NCI-H2029 treated with DMSO at 0.1 percent for 48 hours (cell line): ENCODE data around the gene RBM4.
"Not testable (repeated sequence)": the region's sequence is repeated elsewhere in the genome, so short reads cannot be mapped to it uniquely, and the experiment has no call there.

Source experiments
- DNase-seq: peaks from one replicate; lab custom pipeline; 2025; lab: John Stamatoyannopoulos, UW

Gene RBM4, protein sequence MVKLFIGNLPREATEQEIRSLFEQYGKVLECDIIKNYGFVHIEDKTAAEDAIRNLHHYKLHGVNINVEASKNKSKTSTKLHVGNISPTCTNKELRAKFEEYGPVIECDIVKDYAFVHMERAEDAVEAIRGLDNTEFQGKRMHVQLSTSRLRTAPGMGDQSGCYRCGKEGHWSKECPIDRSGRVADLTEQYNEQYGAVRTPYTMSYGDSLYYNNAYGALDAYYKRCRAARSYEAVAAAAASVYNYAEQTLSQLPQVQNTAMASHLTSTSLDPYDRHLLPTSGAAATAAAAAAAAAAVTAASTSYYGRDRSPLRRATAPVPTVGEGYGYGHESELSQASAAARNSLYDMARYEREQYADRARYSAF

DNA sequence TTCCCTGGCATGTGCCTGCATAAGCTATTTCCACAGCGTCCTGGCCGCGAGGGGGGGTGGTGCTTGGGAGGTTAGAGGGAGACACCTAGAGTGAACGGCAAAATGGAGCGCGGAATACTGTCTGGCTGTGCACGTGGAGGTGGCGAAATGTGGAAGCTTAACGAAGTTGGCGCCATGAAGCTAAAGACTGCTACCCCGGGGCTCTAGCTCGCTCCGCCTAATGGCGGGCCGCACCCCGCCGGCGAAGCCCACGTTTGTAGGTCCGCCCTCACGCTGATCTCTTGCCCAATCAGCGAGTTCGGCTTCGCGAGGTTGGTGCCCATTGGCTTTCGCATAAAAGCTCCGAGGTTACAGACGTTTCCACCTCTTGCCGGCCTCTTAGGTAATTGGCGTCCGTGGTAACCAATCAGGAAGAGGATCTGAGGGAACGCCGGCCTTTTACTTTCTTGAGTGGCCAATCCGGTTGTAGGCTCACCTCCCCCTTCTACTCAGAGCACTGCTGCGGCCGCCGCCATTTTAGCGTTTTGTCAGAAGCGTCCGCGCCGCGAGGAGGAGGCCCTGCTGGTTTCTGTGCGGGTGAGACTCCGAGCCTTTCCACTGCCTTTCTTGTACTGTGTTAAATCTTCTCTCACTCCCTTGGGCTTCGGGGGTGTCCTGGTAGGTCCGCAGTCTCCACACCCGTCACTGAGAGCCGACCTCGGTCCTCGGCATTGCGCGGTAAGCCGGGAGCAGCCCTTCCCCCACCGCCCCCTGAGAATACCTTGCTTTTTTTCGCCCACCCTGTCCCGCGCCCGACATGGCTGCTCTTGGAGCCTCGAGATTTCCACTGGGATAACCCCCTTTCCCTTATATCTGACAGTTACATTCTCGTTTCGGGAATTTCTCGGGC, at the start of gene RBM4:
RBM4 (plus strand) TSS at position 527 of the 889 bp plus-strand sequence. CDS start 1,009 bp downstream, outside the sequence.
- DNase-seq, result peak; percentile 98

DNA sequence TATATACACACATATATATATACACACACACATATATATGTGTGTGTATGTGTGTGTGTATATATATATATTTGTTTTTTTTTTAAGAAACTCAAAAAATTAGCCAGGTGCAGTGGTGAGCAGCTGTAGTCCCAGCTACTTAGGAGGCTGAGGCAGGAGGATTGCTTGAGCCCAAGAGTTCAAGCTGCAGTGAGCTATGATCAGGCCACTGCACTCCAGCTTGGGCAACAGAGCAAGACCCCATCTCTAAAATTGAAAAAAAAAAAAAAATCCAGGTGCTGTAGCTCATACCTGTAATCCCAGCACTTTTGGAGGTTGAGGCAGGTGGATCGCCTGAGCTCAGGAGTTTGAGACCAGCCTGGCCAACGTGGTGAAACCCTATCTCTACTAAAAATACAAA, 49.2 kb upstream of the RBM4 start:
- DNase-seq, result not testable (repeated sequence)

DNA sequence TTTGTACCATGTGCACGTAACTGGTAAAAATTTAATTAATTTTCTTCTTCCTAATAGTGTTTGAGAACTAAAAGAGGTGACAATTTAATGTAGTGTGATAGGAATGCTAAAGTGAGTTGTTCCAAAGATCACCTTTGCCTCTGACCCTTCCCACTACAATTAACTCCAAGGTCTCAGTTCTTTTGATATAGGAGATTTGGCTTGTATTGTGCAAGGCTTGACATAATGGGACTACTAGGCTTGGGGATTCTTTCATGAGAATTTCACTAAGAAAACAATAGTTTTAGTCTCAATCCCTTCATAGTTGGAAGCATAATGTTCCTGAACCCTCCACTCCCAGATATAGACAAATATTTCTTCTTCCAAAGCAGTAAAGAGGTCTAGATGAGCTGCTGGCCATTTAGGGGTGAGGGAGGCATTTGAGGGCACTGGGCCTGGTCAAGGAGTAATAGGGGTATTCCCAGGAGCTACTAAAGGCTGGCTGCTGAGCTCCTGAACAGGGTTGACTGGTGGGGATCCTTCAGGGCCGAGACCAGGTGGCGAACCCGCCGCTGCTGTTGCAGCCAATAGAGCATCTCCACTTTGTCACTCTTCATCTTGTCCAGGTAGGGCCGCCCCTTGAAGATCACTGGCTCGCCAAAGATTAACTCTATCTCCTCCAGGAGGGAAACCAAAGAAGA, 48.4 kb upstream of the RBM4 start:
- no peak for DNase-seq

DNA sequence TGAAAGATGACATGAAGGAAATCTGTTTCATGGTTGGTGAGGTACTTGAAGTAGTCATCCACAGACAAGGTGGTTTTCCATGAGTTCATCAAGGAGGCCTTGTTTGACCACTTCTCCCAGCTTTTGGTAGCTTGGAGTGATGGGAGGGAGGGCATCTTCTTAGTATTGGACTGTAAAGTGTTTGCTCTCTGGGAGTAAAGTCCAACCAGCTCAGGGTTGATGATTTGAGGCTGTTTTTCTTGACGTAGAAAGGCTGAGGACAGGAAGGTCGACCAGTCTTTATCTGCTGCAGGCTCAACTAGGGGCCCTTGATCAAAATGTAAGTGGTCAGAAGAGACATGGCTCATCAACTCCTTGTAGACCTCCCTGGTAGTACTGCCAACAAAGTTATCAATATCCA, 47.3 kb upstream of the RBM4 start:
- DNase-seq, result no peak

DNA sequence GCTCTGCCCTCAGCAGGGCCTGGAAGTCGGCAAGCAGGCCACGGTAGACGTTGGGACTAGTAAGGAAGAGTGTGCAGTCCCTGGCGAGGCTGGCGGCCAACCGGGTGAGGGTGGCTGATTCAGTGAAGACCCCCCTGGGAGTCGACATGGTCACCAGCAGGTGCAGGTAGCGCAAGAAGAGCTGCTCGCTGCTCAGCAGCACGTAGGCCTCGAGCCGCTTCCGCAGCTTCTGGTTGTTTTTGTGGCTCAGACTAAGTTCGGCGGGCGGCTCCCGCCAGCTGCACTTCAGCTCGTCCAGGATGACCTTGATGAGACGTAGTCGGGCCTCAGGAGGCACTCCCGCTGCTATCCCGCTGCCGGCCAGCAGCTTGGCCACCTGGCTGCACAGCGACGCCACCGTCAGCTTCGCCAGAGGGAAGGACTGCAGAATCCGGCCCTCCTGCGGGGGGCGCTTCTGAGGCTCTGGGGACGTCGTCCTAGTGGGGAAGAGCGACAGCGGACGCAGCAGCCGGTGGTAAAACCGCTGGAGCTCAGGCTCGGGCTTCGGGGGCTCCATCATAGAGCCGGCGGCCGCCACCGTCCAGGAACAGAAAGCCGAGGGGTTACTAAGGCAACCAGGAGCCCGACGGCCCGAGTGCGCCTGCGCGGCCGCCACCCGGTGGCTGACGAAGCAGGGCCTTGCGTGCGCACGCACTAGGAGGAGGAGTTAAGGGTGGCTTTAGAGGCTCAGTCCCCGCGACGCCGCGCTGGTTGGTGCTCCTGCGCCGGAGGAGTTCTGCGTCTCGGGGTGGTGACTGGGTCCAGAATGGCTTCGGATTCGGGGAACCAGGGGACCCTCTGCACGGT, 45.8 kb upstream of the RBM4 start, which contains the start of the genes CCDC87 and CCS:
CCDC87 (minus strand) TSS at position 607 of the 846 bp plus-strand sequence; CDS start at position 559, 48 bp downstream.
CCS (plus strand) TSS at position 729 of the 846 bp plus-strand sequence; CDS start at position 806, 77 bp downstream.
- peak; percentile 86 for DNase-seq

DNA sequence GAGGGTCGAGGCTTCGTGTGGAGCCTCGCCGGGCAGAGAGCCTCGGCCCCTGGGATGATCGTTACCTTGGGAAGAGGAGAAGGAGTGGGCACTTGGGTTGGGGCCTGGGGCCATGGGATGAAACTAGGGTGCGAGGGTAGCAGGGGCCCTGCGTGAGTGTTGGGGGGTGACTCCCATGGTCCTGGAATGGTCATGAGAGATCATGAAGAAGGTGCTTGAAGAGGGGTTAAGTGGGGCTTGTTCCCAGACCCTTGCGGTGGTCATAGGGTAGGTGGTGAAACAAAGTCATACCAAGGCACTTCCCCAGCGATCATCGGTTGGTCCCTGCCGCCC, 45.2 kb upstream of the RBM4 start:
- no peak for DNase-seq

DNA sequence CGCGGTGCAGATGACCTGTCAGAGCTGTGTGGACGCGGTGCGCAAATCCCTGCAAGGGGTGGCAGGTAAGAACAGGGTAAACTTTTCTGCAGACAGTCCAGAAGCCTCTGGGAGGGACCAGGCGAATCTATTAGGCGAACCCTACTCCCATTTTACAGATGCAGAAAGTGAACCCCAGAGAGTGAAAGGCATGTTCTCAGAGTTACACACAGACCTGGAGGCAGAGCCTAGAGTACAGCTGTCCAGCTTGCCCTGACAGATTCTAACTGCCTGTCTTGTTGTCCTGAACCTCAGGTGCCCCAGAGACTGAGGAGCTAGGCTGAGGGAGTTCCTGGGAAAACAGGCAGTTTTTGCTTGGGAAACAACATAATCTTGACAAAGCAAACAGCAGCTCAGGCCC, 44.9 kb upstream of the RBM4 start:
- no peak for DNase-seq

DNA sequence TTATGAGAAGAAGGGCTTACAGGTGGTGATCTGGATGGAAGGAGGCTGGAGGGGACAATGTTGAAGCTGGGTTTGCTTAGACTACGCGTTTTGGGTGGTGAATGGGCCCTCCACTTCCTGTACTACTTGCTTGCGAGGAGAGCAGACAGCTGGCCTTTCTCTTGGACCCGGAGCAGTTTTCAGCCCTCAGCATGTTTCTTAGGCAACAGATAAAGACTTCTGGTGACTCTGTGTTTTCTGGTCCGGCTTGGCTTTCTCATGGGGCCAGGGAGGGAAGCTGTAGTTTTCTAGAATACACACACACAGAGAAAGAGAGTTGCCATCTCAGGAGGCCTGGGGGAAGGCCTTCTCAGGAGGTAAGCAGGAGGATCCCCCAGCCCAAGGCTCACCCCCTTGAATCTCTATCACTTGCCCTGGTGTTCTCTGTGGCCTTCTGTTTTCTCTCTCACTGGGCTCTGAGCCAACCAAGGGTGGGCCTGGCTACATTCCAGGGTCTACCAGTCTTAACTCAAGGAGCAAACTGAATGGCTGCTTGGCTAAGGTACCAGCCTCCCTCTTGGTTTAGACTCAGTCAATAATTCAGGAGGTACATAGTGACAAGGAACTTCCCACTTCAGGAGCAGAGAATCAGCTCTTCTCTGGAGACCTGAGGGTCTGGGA, 43.1 kb upstream of the RBM4 start:
- DNase-seq, result peak; percentile 70

DNA sequence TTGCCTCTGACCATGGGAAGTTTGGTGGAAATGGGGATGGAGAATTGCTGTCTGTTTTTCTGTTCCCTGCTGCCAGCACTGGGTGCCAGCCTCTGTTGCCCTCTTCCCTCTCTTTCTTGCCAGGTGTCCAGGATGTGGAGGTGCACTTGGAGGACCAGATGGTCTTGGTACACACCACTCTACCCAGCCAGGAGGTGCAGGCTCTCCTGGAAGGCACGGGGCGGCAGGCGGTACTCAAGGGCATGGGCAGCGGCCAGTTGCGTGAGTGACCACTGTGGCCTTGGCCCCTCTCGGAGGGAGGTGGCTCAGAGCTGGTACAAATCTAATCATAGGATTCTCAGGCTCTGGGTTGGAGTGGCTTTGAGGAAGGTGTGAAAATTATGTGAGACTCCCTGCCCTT, 39.5 kb upstream of the RBM4 start:
- DNase-seq, result no peak

DNA sequence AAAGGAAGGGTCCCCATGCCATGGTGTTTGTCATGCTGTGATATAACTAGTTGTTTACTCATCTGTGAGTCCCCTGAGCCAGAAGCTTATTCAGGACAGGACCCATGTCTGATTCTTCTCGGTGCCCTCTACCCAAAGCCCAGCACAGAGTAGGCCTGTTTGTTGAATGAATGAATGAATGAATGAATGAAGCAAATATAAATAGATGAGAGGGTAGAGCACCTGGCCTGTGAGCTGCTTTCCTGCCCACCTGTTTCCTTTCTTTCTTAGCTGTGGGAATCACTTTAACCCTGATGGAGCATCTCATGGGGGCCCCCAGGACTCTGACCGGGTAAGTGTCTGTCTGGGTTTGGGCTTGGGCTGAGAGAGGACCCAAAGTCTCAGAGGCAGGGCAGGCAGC, 38.3 kb upstream of the RBM4 start:
- no peak for DNase-seq

DNA sequence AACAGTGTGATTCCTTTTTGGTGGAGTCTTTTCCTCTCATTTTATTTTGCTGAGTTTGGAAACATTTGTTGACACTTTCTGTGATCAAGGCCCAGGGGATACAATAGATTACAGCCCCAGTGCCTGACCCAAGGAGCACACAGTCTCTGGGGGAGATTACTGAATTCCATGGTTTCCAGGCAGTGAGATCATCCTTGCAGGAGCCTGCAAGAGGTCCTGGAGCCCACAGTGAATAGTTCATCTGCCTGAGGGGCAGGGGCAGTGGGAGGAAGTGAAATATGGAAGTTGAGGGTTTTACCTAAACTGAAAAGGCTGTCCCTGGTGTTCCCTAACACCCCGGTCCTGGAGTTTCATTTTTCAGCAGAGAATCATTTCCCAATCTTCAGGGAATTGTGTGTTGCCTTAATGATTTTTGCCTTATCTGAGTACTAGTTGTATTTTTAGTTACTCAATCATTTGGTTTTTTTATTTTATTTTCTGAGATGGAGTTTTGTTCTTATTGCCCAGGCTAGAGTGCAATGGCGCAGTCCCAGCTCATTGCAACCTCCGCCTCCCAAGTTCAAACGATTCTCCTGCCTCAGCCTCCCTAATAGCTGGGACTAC, 37.8 kb upstream of the RBM4 start:
- no peak for DNase-seq

DNA sequence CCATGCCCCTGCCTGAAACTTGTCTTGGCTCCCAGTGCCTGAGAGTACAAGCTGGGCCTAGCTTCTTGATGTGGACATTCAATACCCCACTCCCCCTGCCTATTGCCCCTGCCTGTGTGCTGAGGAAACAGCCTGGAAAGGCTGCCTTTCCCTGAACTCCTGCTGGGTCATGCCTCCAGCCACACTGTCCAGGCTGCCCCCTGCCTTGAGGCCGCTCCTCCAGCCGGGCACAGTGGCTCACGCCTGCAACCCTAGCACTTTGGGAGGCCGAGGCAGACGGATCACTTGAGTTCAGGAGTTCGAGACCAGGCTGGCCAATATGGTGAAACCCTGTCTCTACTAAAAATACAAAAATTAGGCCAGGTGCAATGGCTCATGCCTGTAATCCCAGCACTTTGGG, 35.4 kb upstream of the RBM4 start:
- no peak for DNase-seq

DNA sequence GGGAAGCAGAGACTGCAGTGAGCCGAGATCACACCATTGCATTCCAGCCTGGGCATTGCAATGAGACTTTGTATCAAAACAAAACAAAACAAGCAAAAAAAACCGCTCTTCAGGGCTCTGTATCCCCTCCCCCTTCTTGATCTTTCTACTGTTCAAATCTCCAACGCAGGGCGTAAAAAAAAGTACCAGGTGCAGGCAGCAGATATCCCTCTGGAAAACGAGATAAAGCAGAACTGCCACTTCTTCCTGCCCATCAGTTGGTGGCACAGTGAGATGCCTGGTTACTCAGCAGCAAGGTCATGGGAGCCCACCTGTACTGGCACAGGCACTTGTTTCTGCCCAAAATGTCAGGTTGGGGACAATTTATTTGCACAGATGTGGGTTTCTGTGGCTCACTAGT, 34.3 kb upstream of the RBM4 start:
- no peak for DNase-seq

DNA sequence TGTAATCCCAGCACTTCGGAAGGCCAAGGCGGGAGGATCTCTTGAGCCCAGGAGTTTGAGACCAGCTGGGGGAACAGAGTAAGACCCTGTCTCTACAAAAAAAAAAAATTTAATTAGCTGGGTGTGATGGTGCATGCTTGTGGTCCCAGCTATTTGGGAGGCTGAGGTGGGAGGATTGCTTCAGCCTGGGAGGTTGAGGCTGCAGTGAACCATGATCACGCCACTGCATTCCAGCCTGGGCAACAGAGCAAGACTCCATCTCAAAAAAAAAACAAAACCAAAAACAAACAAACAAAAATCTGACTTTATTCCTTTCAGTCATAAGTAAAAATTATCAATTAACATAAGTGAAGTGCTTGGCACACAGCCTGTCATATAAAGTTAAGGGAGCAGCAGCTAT, 31.9 kb upstream of the RBM4 start:
- not testable (repeated sequence) for DNase-seq

DNA sequence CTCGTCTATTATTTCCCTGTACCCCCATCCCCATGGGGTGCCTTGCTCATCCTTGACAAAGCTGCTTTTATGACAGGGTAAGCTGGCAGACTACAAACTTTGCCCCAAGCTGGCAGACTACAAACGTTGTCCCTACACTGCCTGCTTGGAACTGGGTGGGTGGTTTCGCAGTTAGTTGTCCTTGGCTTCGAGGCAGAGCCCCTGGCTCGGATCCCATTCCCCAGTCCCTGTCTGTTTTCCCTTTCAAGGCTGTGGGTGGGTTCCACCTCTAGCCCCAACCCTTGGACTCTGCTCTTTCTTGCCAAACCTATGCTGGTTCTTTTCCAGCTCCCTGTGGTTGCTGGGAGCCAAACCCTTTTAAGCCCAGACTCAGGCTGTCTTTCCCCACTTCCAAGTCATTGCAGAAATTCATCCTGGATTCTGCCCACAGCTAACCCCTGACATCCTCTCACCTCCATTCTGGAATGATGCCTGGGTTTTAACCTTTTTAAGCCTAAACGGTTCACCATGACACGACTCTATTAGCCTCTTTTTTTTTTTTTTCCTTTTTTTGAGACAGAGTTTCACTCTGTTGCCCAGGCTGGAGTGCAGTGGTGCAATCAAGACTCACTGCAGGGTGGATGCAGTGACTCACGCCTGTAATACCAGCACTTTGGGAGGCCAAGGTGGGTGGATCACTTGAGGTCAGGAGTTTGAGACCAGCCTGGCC, 31.2 kb upstream of the RBM4 start:
- DNase-seq, result no peak

DNA sequence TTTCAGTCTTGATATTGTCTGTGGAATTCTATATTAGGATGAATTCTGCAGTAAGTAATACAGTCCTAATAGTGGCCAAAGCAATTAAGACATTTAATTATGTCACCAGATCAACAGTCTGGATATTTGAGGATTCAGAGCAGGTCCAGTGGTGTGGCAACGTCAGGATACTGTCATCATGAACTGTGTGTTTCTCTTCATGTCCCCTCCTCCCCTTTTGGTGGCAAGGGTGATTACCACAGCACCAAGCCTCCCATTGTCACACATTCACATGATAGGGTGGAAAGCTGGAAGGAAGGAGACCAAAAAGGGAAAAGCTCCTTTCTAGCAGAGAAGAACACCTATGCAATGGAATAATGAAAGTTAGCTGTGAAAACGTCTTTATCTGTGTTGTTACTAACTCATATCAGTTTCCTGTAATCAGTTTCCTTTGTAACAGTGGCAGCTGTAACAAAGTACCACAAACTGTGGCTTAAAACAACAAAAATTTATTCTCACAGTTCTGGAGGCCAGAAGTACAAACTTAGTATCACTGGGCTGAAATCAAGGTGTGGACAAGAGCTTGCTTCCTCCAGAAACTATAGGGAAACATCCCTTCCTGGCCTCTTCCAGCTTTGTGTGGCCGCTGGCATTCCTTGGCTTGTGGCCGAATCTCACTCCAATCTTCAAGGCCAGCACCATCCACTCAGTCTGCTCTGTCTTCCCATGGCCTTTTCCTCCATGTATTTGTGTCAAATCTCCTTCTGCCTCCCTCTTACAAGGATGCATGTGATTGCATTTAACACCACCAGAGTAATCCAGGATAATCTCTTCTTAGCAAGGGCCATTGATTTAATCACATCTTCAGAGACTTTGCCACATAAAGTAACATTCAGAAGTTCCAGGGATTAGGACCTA, 28.5 kb upstream of the RBM4 start:
- no peak for DNase-seq

DNA sequence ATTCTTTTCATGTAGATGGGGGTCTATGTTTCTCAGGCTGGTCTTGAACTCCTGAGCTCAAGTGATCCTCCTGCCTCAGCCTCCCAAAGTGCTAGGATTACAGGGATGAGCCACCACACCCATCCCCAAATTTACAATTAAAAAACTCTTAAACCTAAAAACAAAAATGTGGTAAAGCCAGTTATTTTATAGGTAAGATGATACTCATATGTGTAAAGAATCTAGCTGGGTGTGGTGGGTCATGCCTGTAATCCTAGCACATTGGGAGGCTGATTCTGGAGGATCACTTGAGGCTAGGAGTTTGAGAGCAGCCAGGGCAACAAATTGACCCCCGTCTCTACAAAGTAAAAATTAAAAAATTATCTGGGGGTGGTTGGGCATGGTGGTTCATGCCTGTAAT, 26.0 kb upstream of the RBM4 start:
- no peak for DNase-seq

DNA sequence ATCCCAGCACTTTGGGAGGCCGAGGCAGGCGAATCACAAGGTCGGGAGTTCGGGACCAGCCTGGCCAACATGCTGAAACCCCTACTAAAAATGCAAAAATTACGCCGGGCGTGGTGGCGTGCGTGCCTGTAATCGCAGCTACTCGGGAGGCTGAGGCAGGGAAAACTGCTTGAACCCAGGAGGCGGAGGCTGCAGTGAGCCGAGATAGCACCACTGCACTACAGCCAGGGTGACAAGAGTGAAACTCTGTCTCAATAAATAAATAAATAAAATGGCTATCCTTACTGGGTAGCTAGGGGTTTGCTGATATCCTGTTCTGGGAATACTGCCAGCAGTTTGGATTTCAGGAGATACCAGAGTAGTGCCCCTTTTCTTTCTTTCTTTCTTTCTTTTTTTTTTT, 24.4 kb upstream of the RBM4 start:
- DNase-seq, result no peak
